Measurements from ENCODE around the gene ARSG.
"Not testable (repeated sequence)": the region's sequence is repeated elsewhere in the genome, so short reads cannot be mapped to it uniquely, and the experiment has no call there.

ARSG gene

GRCh38 chr17:68290955-68291835 is at the start of gene ARSG, which contains the start of gene SLC16A6:
ARSG (plus strand) TSS chr17:68291495; CDS start chr17:68307494, 15,999 bp downstream.
SLC16A6 (minus strand) TSS chr17:68291127; CDS start chr17:68278320, 12,807 bp downstream.
- DNase-seq, result peak; percentile 85 to 87

DNA sequence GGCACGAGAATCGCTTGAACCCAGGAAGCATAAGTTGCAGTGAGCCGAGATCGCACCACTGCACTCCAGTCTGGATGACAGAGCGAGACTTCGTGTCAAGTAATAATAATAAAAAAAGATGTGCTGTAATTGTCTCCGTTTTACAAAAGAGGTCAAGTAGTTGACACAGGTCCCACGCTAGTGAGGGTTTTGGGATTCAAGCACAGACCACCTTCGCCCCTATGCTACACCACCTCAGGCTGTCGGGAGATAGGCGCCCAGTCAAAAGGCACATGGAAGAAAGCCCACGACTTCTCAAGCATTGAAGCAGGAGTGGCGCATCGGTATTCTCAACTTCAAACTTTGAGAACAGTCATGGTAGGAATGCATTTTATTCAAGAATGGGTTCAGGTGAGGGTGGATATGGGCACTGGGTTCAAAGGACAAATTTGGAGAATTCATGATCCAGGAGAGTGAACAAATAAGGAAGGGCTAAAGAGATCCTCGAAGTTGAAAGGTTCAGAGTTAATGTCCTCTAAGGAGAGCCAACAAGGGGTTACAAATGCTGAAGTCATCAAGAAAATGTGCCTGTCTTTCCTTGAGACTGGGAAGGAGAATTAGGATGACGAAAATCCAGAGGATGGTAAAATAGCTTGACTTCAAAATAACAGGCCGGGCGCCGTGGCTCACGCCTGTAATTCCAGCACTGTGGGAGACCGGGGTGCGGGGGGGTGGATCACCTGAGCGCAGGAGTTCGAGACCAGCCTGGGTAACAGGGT is 44.8 kb upstream of the ARSG start:
- DNase-seq, result no peak

GRCh38 chr17:68247445-68248198 is 43.7 kb upstream of the ARSG start, which contains the start of gene AMZ2:
AMZ2 (plus strand) TSS chr17:68248043; CDS start chr17:68250188, 2,145 bp downstream.
- DNase-seq, result peak; percentile 95 to 97

- DNase-seq, result peak in 1 of 2 donors; percentile 82
These were observed 43.0 kb upstream of the ARSG start for GRCh38 chr17:68248199-68248825.

DNA sequence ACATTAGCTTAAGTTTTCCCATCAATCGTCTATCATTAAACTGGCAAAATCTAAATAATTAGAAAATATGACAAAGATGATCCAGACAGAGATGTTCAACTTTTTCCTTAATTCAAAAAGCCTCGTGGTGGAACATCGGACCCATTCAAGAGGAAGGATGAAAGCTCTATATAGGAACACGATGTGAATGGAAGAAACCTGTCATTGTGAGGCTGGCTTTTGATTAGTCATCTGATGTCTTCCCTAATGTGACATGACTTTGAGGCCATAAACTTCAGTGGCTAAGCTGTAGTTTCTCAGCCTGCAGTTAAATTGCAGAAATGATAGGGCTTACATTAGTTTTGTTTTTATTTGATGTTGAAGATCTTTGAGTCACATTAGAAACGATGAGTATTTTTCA is 42.4 kb upstream of the ARSG start:
- DNase-seq, result peak in 1 of 2 donors; percentile 45

GRCh38 chr17:68249354-68249765 is 41.9 kb upstream of the ARSG start:
- DNase-seq, result peak; percentile 39 to 66

GRCh38 chr17:68253426-68253825 is 37.9 kb upstream of the ARSG start:
- DNase-seq, result peak; percentile 33 to 48

DNA sequence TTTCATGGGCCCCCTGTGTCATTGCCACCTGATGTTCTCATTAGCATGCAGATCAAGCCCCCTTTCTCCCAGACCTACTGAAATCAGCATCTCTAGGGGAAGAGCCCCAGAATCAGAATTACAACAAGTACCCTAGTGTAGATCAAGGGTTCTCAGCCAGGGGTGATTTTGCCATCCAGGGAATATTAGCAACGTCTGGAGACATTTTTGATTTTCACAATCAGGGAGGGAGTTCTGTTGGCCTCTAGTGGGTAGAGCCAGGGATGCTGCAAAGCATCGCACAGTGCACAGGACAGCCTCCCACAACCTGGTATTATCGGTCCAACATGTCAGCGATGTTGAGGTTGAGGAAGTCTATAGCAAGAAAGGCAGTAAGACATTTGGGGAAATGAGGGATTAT is 36.1 kb upstream of the ARSG start:
- no peak for DNase-seq

GRCh38 chr17:68255731-68256538 is 35.4 kb upstream of the ARSG start:
- peak; percentile 34 to 57 for DNase-seq

DNA sequence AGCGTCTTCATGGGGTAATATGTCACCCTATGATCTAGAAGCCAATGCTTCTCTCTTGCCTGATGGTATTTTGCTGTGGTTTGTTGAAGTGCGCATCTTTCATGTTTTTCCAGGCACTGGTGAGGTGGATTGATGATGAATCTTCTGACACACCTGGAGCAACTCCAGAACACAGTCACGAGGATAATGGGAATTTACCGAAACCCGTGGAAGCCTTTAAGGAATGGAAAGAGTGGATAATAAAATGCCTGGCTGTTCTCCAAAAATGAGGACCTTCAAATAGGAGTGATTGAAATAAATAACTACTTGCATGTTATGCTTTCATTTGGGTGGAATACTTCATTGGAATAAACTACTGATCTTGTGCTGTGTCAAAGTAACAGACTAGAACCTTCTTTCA is 34.6 kb upstream of the ARSG start:
- not testable (repeated sequence) for DNase-seq

DNA sequence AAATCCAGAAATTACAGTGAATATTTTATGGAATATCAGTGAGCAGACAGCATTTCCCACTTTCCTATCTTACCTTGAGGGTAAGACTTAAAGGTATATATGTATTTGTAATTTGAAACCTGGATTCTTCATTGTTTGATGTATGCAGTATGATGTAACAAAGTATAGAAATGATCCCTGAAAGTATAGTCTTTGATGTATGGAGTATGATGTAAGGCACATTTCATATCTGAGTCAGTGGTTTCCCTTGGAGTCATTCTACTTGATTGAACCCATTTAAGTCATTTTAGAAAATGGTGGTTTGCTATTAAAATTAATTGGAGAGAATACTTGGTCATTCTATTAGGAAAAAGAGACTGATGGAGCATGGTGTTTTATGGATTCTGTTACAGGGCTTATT is 33.4 kb upstream of the ARSG start:
- no peak for DNase-seq

DNA sequence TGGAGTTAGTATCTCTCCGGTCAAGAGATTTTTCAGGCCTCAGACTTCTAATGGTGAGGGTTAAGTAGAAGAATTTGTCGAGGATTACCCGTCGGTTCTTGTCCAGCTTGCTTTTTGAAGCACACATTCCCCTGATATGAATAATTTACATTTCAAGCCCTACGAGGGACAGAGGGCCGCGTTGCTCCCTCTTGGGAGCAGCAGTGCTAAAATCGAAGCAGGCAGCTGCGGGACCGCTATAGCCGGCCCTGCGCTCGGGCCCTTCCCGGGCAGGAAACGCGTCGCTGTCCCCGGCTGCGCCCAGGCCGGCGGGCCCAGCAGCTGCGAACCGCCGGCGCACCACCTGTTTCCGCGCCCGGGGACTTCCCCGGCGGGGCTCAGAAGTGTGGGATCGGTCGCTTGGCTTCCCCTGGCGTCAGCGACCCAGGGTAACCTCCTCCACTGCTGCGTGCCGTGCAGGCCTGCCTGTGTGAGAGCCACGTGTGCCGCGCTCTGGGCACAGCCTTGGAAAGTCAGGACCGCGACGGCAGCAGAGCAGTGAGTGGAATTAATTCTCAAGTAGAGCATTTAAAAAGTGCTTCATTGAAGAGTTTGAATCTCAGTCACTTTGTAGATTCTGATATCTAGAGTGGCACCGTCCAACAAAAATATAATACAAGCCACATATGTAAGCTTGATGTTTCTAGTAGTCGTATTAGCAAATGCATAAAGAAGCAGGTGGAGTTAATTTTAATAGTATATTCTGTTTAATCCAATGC is 32.2 kb upstream of the ARSG start:
- DNase-seq, result peak; percentile 90 to 92

DNA sequence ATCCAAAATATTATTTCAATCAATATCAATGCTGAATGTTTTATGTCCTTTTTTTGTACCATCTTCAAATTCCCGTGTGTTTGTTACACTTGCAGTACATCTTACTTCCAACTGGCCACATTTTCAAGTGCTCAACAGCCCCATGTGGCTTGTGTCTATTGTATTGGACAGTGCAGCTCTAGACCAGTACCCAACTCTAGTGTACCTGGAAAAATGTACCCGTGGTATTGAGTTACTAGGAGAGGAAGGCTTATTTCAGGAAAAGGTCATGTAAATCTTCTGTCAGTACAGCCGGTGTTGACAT is 31.7 kb upstream of the ARSG start:
- not testable (repeated sequence) for DNase-seq

- DNase-seq, result no peak
These were observed 31.1 kb upstream of the ARSG start for GRCh38 chr17:68260051-68260762.

DNA sequence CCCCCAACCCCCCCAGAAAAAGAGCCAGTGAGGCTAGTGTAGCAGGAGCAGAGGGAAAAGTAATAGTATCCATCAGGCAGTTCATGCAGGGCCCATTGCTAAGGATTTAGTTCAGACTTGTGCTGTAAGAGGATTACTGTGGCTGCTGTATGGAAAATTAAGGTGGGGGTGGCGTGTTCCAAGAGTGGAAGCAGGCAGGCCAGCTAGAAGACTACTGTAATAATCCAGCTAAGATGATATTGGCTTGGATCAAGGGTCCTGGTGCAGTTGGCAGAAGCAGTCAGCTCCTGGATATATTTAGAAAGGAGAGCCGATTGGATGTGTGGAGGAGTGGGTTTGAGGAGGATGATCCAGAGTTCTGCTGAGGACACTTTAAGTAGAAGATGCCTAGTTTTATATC is 28.8 kb upstream of the ARSG start:
- not testable (repeated sequence) for DNase-seq

GRCh38 chr17:68263101-68263681 is 28.1 kb upstream of the ARSG start:
- DNase-seq, result peak in 1 of 2 donors; percentile 82

DNA sequence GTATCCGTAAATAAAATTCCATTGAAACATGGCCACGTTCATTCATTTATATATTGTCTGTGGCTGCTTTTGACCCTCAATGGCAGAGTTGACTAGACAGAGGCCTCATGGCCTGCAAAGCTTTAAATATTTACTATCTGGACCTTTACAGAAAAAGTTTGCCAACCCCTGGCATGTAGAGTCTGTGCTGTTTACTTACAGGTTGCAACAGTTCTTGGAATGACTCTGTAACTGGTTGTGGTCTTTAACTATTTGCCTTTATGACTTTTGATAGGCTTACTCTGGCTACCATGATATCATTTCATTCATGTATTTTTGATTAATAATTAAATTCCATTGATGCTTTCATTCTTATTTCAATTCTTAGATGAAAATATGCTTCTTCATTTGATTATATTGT is 25.5 kb upstream of the ARSG start:
- not testable (repeated sequence) for DNase-seq

DNA sequence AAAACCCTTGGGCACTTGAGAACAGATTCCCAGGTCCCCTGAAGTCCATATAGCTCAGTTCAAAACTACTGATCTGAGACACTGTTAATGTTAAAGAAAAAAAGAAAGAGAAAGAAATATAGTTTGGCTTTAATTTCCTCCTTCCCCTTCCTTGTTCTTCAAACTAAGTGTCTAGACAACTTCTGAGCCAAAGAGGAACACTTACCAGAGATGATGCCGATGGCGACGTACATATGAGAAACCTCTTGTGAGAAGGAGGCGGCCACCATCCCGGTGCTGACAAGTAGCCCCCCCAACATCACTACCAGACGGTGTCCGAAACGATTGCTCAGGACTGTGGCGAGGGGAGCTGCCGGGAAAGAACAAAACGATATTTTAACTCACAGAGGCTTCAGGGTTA is 17.6 kb upstream of the ARSG start:
- no peak for DNase-seq

- DNase-seq, result not testable (repeated sequence)
These were observed 15.0 kb upstream of the ARSG start for GRCh38 chr17:68276339-68276738.

- DNase-seq, result no peak
These were observed 13.5 kb upstream of the ARSG start for GRCh38 chr17:68277807-68278206.
